SH-SY5Y (cell line): ENCODE results near the gene GNAI3.

Experiments used
- GATA2 ChIP-seq: IDR thresholded peaks from 2 replicates; pipeline ENCODE4 v1.6.1; 2011; ENCODE audit warnings: mild to moderate bottlenecking, low read depth, low read length
- GATA3 ChIP-seq: IDR thresholded peaks from 2 replicates; pipeline ENCODE4 v1.6.1; 2011; ENCODE audit warnings: low read depth, mild to moderate bottlenecking, low read length, moderate library complexity

- TF ChIP-seq GATA2 (no peak), GATA3 (no peak)
These were observed 31.5 kb upstream of the GNAI3 start for GRCh38 chr1:109516872-109517271.
